ENCODE results near the gene PLEKHH1.

The PLEKHH1 gene

DNA sequence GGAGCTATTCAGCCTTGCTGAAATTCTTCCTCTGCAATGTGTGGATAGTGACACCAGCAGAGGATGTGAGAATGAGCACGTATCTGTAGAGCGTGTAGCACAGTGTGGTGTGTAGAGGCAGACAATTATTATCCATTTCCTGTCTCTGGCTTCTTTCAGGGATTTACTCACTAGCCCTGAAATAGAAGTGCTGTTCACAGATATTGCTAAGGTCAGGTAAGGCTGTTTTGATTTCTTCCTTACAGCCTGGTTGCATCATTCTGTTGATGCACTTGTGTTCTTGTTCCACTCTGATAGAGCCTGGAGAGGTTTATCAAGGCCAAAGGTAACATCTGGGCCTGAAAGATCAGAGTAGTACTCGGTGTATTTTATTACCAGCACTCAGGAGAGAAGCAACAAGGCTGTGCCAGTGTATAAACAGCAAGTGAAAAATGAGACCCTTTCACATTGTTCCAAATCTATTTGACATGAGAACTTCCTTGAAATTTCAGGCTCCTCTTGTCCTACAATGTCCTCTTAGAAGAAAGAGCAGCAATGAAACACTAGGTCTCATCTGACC, 103.3 kb downstream of the PLEKHH1 start:
- DNase-seq, result no peak

DNA sequence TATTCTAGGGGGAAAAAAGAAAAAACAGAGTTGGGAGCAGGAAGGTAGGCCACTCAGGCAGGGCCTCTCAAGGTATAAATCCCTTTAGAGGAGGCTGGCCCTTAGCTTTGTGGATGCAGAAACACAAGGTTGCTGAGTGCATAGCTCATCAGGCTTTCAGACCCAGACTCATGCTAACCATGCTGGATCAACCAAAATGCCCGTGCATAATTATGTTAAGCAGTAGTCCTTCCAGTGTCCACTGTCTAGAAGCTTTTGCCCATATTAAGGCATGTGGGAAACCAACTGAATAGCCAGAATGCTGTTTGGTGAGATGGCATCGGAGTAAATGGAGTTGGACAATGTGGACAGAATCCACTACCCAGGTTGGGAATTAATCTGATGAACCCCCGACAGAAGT, 105.6 kb downstream of the PLEKHH1 start:
- DNase-seq, result no peak

Measured in NCI-H1930 (cell line).